CD4-positive, alpha-beta T cell (primary cell): ENCODE results near the gene KMT5C. TPM values are rescaled to one million over a fixed set of nuclear protein-coding genes. Genes with fewer than 3 reads are reported as not detected.

Experiments used
- ATAC-seq: fragments of 200-7000 bp; cut with Tn5 transposase; one replicate; pipeline ENCODE4 v1.10.0; 2022; ENCODE audit warnings: mild to moderate bottlenecking; ENCODE audit not compliant: poor library complexity
- CTCF ChIA-PET: fragments of 350-600 bp; sonication (Branson Sonifier 250); formaldehyde crosslinking; loops from one replicate; lab custom pipeline; 2021; ENCODE audit warnings: antibody characterized with exemption, inconsistent platforms; lab: Charles Lee
- POLR2A ChIA-PET: fragments of 350-600 bp; sonication (Branson Sonifier 250); formaldehyde crosslinking; loops from one replicate; lab custom pipeline; 2021; ENCODE audit warnings: antibody characterized with exemption, inconsistent platforms; lab: Charles Lee
- DNase-seq, 14 experiments: peaks; one replicate each; pipeline ENCODE4 v3.0.0-alpha.2; 2013 to 2020; ENCODE audit warnings: mixed read lengths in 2 of 14
- H3K27ac ChIP-seq, 2 donors: one replicate each; pipeline versions ENCODE4 v1.5.1 to v1.7.0; 2013; ENCODE audit warnings: low read length in 2 of 2, low read depth in 1 of 2, mild to moderate bottlenecking in 1 of 2
- H3K27me3 ChIP-seq, 2 experiments: 1 replicate in 1 of 2; 2 replicates in 1 of 2; pipeline versions ENCODE4 v1.6.1 to v1.7.0; 2013; ENCODE audit warnings: low read length in 2 of 2, control low read depth in 1 of 2, mild to moderate bottlenecking in 1 of 2, moderate library complexity in 1 of 2; ENCODE audit not compliant: insufficient read depth in 2 of 2, control insufficient read depth in 1 of 2
- H3K36me3 ChIP-seq: one replicate; pipeline ENCODE4 v1.6.1; 2013; ENCODE audit warnings: low read length, control low read depth; ENCODE audit not compliant: insufficient read depth
- H3K4me1 ChIP-seq: one replicate; pipeline ENCODE4 v1.6.1; 2013; ENCODE audit warnings: low read length, control low read depth; ENCODE audit not compliant: insufficient read depth
- H3K4me3 ChIP-seq: one replicate; pipeline ENCODE4 v1.5.1; 2013; ENCODE audit warnings: mild to moderate bottlenecking, low read length, moderate library complexity
- H3K9me3 ChIP-seq, 2 experiments: 1 replicate in 1 of 2; 2 replicates in 1 of 2; pipeline versions ENCODE4 v1.6.1 to v1.7.0; 2013; ENCODE audit warnings: low read length in 2 of 2, mild to moderate bottlenecking in 2 of 2, control low read depth in 1 of 2, moderate library complexity in 1 of 2; ENCODE audit not compliant: control insufficient read depth in 1 of 2, insufficient read depth in 1 of 2
- H3K27ac Mint-ChIP-seq: one replicate; pipeline ENCODE4 v1.8.0; 2020; ENCODE audit warnings: mixed read lengths
- H3K27me3 Mint-ChIP-seq: one replicate; pipeline ENCODE4 v1.8.0; 2021; ENCODE audit warnings: mixed read lengths
- H3K36me3 Mint-ChIP-seq: one replicate; pipeline ENCODE4 v1.8.0; 2021; ENCODE audit warnings: low read depth, mixed read lengths
- H3K4me1 Mint-ChIP-seq: one replicate; pipeline ENCODE4 v1.8.0; 2021; ENCODE audit warnings: low read depth, mixed read lengths
- H3K4me3 Mint-ChIP-seq: one replicate; pipeline ENCODE4 v1.8.0; 2020; ENCODE audit warnings: mild to moderate bottlenecking, mixed read lengths
- H3K9me3 Mint-ChIP-seq: one replicate; pipeline ENCODE4 v1.8.0; 2020; ENCODE audit warnings: mixed read lengths
- intact Hi-C, 2 experiments: fragments of 100-400 bp; cut with DNase I in 1 of 2; cut with micrococcal nuclease in 1 of 2; formaldehyde crosslinking; loops; one replicate each; pipeline versions ENCODE4 v1.15.1 to v1.9.0; 2023 to 2025; cut with DNase I, micrococcal nuclease
- total RNA-seq, 174 experiments: library from RNA in 2 of 174; stranded (reverse) in 2 of 174; gene quantifications; one replicate each; pipeline ENCODE4 v1.2.3 and lab custom pipeline; 2021 to 2026
- TF ChIP-seq, protein P1 (sequence below): fragments of 200-600 bp; IDR thresholded peaks from one replicate; pipeline ENCODE4 v1.8.0; 2022; ENCODE audit warnings: antibody characterized with exemption, mild to moderate bottlenecking

The KMT5C gene
- total RNA-seq, 2 experiments from 2014 or later, result 113 to 115 TPM

DNA sequence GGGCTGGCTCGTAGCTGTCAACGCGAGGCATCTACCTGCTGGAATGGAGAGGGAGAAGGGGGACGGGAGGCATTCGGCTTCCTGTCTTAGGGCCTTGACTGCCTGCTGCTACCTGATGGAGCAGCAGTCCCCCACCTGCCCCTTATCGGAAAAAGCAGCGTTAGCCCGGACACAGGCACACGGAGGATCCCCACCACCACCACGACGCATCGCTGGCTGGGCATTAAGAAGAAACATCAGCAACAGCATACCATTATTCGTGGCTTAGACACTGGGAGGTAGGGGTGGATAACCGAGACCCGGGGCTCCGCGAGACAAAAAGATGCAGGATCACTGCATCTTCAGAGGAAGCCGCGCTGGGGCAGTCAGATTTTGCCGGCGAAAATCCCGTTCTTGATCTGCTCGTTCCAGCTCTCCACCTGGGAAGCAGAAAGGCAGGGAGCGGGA is 13.7 kb downstream of the KMT5C start:
- Mint-ChIP-seq H3K4me3 (peak overlapping the region; percentile 70), H3K36me3 (no peaks in the 10 kb centered on the region), H3K4me1 (peaks cover 25% of the 10 kb centered on the region), H3K27ac (no peak overlapping the region), H3K9me3 (no peaks in the 10 kb centered on the region), H3K27me3 (peaks cover 58% of the 10 kb centered on the region)
- ATAC-seq (peak; percentile 12), DNase-seq (no peak)
- H3K27ac ChIP-seq, result no peak overlapping the region
- ChIA-PET CTCF (no interaction called here), POLR2A (interaction anchor here (1.4 kb wide), 1 partner anchor 31 kb away, joined by 6 read pairs; the partner anchor contains the start of gene TMEM238)
- H3K4me1 ChIP-seq, result peaks cover 29% of the 10 kb centered on the region
- no peaks in the 10 kb centered on the region for H3K36me3 ChIP-seq
- peaks cover 0 to 28% of the 10 kb centered on the region in 2 experiments for H3K9me3 ChIP-seq
- H3K4me3 ChIP-seq, result peak overlapping the region; percentile 54
- H3K27me3 ChIP-seq, result peaks cover 34% of the 10 kb centered on the region in 2 experiments
- TF ChIP-seq, protein P1, sequence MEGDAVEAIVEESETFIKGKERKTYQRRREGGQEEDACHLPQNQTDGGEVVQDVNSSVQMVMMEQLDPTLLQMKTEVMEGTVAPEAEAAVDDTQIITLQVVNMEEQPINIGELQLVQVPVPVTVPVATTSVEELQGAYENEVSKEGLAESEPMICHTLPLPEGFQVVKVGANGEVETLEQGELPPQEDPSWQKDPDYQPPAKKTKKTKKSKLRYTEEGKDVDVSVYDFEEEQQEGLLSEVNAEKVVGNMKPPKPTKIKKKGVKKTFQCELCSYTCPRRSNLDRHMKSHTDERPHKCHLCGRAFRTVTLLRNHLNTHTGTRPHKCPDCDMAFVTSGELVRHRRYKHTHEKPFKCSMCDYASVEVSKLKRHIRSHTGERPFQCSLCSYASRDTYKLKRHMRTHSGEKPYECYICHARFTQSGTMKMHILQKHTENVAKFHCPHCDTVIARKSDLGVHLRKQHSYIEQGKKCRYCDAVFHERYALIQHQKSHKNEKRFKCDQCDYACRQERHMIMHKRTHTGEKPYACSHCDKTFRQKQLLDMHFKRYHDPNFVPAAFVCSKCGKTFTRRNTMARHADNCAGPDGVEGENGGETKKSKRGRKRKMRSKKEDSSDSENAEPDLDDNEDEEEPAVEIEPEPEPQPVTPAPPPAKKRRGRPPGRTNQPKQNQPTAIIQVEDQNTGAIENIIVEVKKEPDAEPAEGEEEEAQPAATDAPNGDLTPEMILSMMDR, result no peak
- intact Hi-C loops, result loop anchor here in 1 of 2 experiments (5.0 kb wide), 1 partner anchor 34 kb away; the partner anchor contains the start of gene RPL28

DNA sequence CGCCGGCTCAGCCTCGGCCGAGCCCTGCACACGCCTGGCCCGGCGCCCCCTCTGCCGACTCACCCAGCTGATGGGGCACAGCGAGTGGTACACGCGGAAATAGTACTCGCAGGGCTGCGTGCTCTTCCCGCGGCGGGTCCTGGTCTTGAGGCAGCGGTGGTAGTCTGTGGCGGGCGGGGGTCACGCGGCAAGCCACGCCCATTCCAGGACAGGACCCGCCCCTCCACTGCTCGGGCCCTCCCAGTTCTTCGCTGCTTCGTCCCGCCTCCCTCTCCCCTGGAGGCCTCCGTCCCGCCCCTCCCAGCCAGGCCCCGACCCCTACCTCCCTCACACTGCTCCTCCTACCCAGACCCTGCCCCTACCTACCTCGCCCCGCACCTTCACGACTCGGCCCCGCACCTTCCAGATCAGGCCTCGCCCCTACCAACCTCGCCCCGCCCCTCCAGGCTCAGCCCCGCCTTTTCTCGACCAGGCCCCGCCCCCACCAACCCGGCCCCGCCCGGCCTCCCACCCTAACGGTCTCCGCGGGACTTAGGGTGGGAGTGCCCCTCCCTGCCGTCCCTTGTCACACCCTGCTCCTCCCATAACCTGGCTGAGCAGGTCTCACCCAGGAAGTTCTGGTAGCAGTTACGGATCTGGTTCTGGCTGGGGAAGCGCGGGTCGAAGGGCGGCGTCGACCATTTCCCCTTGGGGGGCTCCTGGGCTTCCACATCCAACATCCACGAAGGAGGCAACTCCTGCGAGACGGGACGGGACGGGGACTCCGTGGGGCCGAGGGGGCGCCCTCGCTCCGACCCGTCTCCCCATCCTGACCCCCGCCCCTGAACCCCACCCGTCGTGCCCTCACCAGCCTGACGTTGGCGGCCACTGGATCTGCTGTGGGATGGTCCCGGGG is 14.4 kb downstream of the KMT5C start:
- H3K9me3 Mint-ChIP-seq, result no peaks in the 10 kb centered on the region
- DNase-seq (peak; percentile 30 to 85 (median 60)), ATAC-seq (peak; percentile 67)
- H3K4me3 ChIP-seq, result peak overlapping the region; percentile 54
- H3K27ac ChIP-seq, result no peak overlapping the region
- H3K36me3 Mint-ChIP-seq, result no peaks in the 10 kb centered on the region
- peak overlapping the region; percentile 51 for H3K4me3 Mint-ChIP-seq
- H3K27me3 ChIP-seq, result peaks cover 34% of the 10 kb centered on the region in 2 experiments
- peaks cover 25% of the 10 kb centered on the region for H3K4me1 Mint-ChIP-seq
- POLR2A ChIA-PET, result interaction anchor here (1.4 kb wide), 1 partner anchor 30 kb away, joined by 6 read pairs; the partner anchor contains the start of gene TMEM238
- CTCF ChIA-PET, result no interaction called here
- TF ChIP-seq, protein P1, result no peak
- peaks cover 58% of the 10 kb centered on the region for H3K27me3 Mint-ChIP-seq
- peaks cover 0 to 27% of the 10 kb centered on the region in 2 experiments for H3K9me3 ChIP-seq
- no peak overlapping the region for H3K27ac Mint-ChIP-seq
- intact Hi-C loops, result loop anchor here (1.0 to 5.0 kb wide), 3 partner anchors 14 to 33 kb away; partner anchors contain the start of genes KMT5C (in 1 of the 2) and RPL28 (in 1 of the 2)
- no peaks in the 10 kb centered on the region for H3K36me3 ChIP-seq
- peaks cover 29% of the 10 kb centered on the region for H3K4me1 ChIP-seq

DNA sequence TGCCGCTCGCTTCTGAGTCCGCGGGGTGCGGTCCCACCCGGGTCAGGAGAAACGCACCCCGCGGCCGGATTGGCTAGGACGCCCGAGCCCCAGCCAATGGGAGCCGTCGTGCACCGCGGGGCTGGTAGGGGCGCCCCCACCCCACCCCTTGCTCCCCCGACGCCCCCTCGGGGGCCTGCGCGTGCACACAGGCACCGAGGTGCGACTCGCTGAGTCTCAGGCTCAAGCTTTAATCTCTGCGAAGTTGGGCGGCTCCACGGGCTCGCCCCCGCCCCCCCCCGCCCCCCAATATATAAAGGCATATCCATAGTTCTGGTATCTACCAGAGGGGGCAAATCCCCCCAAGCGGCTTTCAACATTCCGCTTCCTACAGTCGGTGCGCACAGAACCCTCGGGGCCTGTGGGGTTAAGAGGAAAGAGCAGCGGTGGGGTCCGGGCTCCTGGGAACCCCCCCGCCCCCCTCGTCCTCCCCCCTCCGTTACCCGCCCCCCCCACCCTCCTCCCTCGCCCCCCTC is 15.1 kb downstream of the KMT5C start, which contains the start of gene COX6B2:
Gene COX6B2 (minus strand): TSS at position 22 of the 515 bp plus-strand sequence. CDS start 198 bp downstream, outside the sequence.
- no peaks in the 10 kb centered on the region for H3K36me3 Mint-ChIP-seq
- peaks cover 25% of the 10 kb centered on the region for H3K4me1 Mint-ChIP-seq
- peaks cover 34% of the 10 kb centered on the region in 2 experiments for H3K27me3 ChIP-seq
- POLR2A ChIA-PET, result no interaction called here
- H3K36me3 ChIP-seq, result no peaks in the 10 kb centered on the region
- H3K27ac ChIP-seq, result no peak within 1 kb of the TSS
- H3K27me3 Mint-ChIP-seq, result peaks cover 58% of the 10 kb centered on the region
- CTCF ChIA-PET, result interaction anchor here (1.2 to 1.3 kb wide), 2 partner anchors 16 to 63 kb away, joined by 3 to 4 read pairs; no protein-coding TSS in a partner anchor
- DNase-seq (no peak), ATAC-seq (no peak)
- H3K4me3 ChIP-seq, result peak within 1 kb of the TSS; percentile 54
- no peak within 1 kb of the TSS for H3K27ac Mint-ChIP-seq
- peak within 1 kb of the TSS; percentile 70 for H3K4me3 Mint-ChIP-seq
- intact Hi-C loops, result loop anchor here (1.0 to 5.0 kb wide), 3 partner anchors 14 to 33 kb away; partner anchors contain the start of genes KMT5C (in 1 of the 2) and RPL28 (in 1 of the 2)
- H3K9me3 Mint-ChIP-seq, result no peaks in the 10 kb centered on the region
- TF ChIP-seq, protein P1, result no peak
- peaks cover 29% of the 10 kb centered on the region for H3K4me1 ChIP-seq
- H3K9me3 ChIP-seq, result peaks cover 0 to 27% of the 10 kb centered on the region in 2 experiments
